ENCODE data around the gene TSPAN5. TPM values are rescaled to one million over a fixed set of nuclear protein-coding genes. Genes with fewer than 3 reads are reported as not detected.

TSPAN5 gene
- total RNA-seq, 6 experiments from 2014 or later: 59.6 to 75.4 (median 67.6) TPM

DNA sequence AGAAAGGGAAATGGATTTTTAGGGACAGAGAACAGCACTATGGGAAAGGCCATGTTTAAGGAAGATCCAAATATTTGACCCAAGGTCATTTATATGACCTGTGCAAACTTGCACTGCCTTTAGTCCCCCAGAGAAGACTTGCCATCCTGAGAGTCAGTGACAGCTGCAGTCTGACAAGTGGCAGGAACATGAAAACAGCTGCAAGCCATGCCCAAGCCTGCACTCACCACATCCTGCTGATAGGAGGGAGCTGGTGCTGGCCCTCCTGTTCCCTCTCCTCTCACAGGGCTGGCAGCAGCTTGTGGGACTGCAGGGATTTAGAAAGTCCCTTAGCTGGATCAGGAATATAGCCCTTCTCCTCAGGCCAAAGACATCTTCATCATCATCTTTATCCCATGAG is 209.5 kb downstream of the TSPAN5 start:
- no peak for DNase-seq
- TF ChIP-seq CTCF (IDR thresholded peaks at IDR 0.05): no peak
- H3K36me3 Mint-ChIP-seq (ENCODE audit: low read depth): peaks cover 25% of the 10 kb centered on the region
- H3K4me3 Mint-ChIP-seq: no peak overlapping the region
- H3K9me3 Mint-ChIP-seq: no peaks in the 10 kb centered on the region; the same call in 1 of the 2 replicates
- H3K27ac Mint-ChIP-seq: no peak overlapping the region
- H3K27me3 Mint-ChIP-seq (ENCODE audit: insufficient read depth): no peaks in the 10 kb centered on the region; the same call in 1 of the 2 replicates
- H3K4me1 Mint-ChIP-seq (ENCODE audit: low read depth): peaks cover 25% of the 10 kb centered on the region

GRCh38 chr4:98447648-98448047 is 210.8 kb downstream of the TSPAN5 start:
- Mint-ChIP-seq H3K4me3 (no peak overlapping the region), H3K4me1 (ENCODE audit: low read depth) (peaks cover 25% of the 10 kb centered on the region), H3K9me3 (no peaks in the 10 kb centered on the region), H3K36me3 (ENCODE audit: low read depth) (peaks cover 27% of the 10 kb centered on the region), H3K27ac (no peak overlapping the region), H3K27me3 (ENCODE audit: insufficient read depth) (no peaks in the 10 kb centered on the region; the same call in 1 of the 2 replicates)
- no peak for DNase-seq
- TF ChIP-seq CTCF (IDR thresholded peaks at IDR 0.05): peak; percentile 24; the same call in 1 of the 2 replicates

GRCh38 chr4:98446499-98447375 is 211.7 kb downstream of the TSPAN5 start:
- Mint-ChIP-seq H3K36me3 (ENCODE audit: low read depth) (peaks cover 35% of the 10 kb centered on the region), H3K4me3 (no peak overlapping the region), H3K27ac (no peak overlapping the region), H3K9me3 (no peaks in the 10 kb centered on the region), H3K4me1 (ENCODE audit: low read depth) (peaks cover 19% of the 10 kb centered on the region), H3K27me3 (ENCODE audit: insufficient read depth) (no peaks in the 10 kb centered on the region; the same call in 1 of the 2 replicates)
- DNase-seq: no peak
- no peak for TF ChIP-seq CTCF (IDR thresholded peaks at IDR 0.05)

DNA sequence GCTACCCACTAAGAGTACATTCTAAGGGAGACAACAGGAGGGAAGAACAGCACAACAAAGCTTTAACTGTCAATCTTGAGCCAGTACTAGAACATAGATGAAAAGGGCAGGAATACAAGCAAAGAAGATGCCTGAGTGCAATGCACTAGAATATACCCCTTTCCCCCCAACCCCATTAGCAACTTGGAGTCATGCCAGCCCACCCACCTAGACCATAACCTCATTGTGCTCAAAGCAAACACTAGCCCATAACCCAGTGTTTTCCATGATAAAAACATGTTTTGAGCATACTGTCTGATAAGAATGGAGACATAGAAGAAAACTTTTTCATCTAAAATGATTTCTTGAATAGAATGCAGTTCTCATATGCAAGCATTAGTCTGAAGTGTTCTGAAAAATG is 214.0 kb downstream of the TSPAN5 start:
- Mint-ChIP-seq H3K36me3 (ENCODE audit: low read depth) (peaks cover 39% of the 10 kb centered on the region), H3K27me3 (ENCODE audit: insufficient read depth) (no peaks in the 10 kb centered on the region; the same call in 1 of the 2 replicates), H3K4me1 (ENCODE audit: low read depth) (peaks cover 11% of the 10 kb centered on the region), H3K9me3 (no peaks in the 10 kb centered on the region), H3K4me3 (no peak overlapping the region), H3K27ac (no peak overlapping the region)
- DNase-seq: no peak
- TF ChIP-seq CTCF (IDR thresholded peaks at IDR 0.05): no peak

GRCh38 chr4:98434816-98435215 is 223.6 kb downstream of the TSPAN5 start:
- H3K36me3 Mint-ChIP-seq (ENCODE audit: low read depth): peaks cover 23% of the 10 kb centered on the region; the same call in 1 of the 2 replicates
- H3K27ac Mint-ChIP-seq: no peak overlapping the region
- DNase-seq: no peak

More at GRCh38 chr4:98434816-98435215, 223.6 kb downstream of the TSPAN5 start:
- H3K4me3 Mint-ChIP-seq: no peak overlapping the region
- H3K9me3 Mint-ChIP-seq: no peaks in the 10 kb centered on the region
- no peak for TF ChIP-seq CTCF (IDR thresholded peaks at IDR 0.05)
- H3K27me3 Mint-ChIP-seq (ENCODE audit: insufficient read depth): no peaks in the 10 kb centered on the region
- peaks cover 48% of the 10 kb centered on the region for H3K4me1 Mint-ChIP-seq (ENCODE audit: low read depth)

Data from HFFc6 (cell line).